Keratinocyte (primary cell): Measurements from ENCODE around the gene CHAMP1. TPM values are rescaled to one million over a fixed set of nuclear protein-coding genes. Genes with fewer than 3 reads are reported as not detected.

Source experiments
- DNase-seq: peaks from one replicate; pipeline ENCODE4 v3.0.0-alpha.2; 2011; ENCODE audit warnings: low read depth, missing footprints, low spot score
- FAIRE-seq: peaks from 2 replicates; lab custom pipeline; 2011; peaks lifted over from hg19 to GRCh38; lab: Jason Lieb, UNC
- H2AFZ ChIP-seq: 2 replicates; pipeline ENCODE4 v1.6.0; 2012; ENCODE audit warnings: low read length, control low read depth, inconsistent platforms; ENCODE audit not compliant: control insufficient read depth
- H3K27ac ChIP-seq: 2 replicates; pipeline ENCODE4 v1.5.1; 2011; ENCODE audit warnings: low read length; ENCODE audit not compliant: control insufficient read depth, insufficient read depth
- H3K27me3 ChIP-seq: 3 replicates; pipeline ENCODE4 v1.6.0; 2011; ENCODE audit warnings: low read length; ENCODE audit not compliant: control insufficient read depth, insufficient read depth; ENCODE audit errors: extremely low read depth
- H3K36me3 ChIP-seq, 2 experiments: 2 replicates in 1 of 2; 3 replicates in 1 of 2; pipeline ENCODE4 v1.5.1; 2011; ENCODE audit warnings: low read length in 2 of 2, mild to moderate bottlenecking in 1 of 2; ENCODE audit not compliant: control insufficient read depth in 2 of 2, insufficient read depth in 2 of 2; ENCODE audit errors: extremely low read depth in 1 of 2
- H3K4me1 ChIP-seq: 3 replicates; pipeline ENCODE4 v1.5.1; 2011; ENCODE audit warnings: low read length; ENCODE audit not compliant: control insufficient read depth, insufficient read depth; ENCODE audit errors: extremely low read depth
- H3K4me2 ChIP-seq: 3 replicates; pipeline ENCODE4 v1.6.0; 2011; ENCODE audit warnings: low read depth, low read length; ENCODE audit not compliant: control insufficient read depth, insufficient read depth; ENCODE audit errors: extremely low read depth
- H3K4me3 ChIP-seq, 3 experiments: fragments of 200-600 bp in 1 of 3; sonication (generic) in 1 of 3; 2 replicates in 2 of 3; 3 replicates in 1 of 3; pipeline ENCODE4 v1.5.1; 2011 to 2016; ENCODE audit warnings: low read length in 3 of 3, mild to moderate bottlenecking in 3 of 3, control low read depth in 2 of 3, inconsistent platforms in 1 of 3, low read depth in 1 of 3, mixed read lengths in 1 of 3, mixed run types in 1 of 3, moderate library complexity in 1 of 3; ENCODE audit not compliant: control insufficient read depth in 2 of 3, insufficient read depth in 2 of 3; ENCODE audit errors: extremely low read depth in 1 of 3
- H3K79me2 ChIP-seq: 2 replicates; pipeline ENCODE4 v1.6.0; 2012; ENCODE audit warnings: low read length; ENCODE audit not compliant: control insufficient read depth, insufficient read depth
- H3K9ac ChIP-seq: 3 replicates; pipeline ENCODE4 v1.6.0; 2011; ENCODE audit warnings: low read length; ENCODE audit not compliant: control insufficient read depth, insufficient read depth; ENCODE audit errors: extremely low read depth
- H3K9me1 ChIP-seq: 3 replicates; pipeline ENCODE4 v1.6.0; 2011; ENCODE audit warnings: low read length; ENCODE audit not compliant: control insufficient read depth, insufficient read depth; ENCODE audit errors: extremely low read depth
- H3K9me3 ChIP-seq: 2 replicates; pipeline ENCODE4 v1.5.1; 2012; ENCODE audit warnings: low read depth, low read length; ENCODE audit not compliant: control insufficient read depth
- H4K20me1 ChIP-seq: 3 replicates; pipeline ENCODE4 v1.6.0; 2011; ENCODE audit warnings: low read length; ENCODE audit not compliant: control insufficient read depth, insufficient read depth; ENCODE audit errors: extremely low read depth
- EZH2 ChIP-seq: IDR thresholded peaks from one replicate; pipeline ENCODE4 v1.6.1; 2012; ENCODE audit warnings: inconsistent platforms, mild to moderate bottlenecking, low read length, moderate library complexity
- dilution Hi-C: fragments of 300-500 bp; cut with MboI; formaldehyde crosslinking; loops from one replicate; pipeline ENCODE4 v1.7.0; 2020; ENCODE audit warnings: low sequenced_read_pairs; ENCODE audit not compliant: extremely low pct_ligation_motif_present
- polyA plus RNA-seq, 5 experiments: library from polyadenylated mRNA; depleted of rRNA in 3 of 5; stranded (reverse) in 3 of 5; stranded (forward) in 1 of 5; unstranded in 1 of 5; fragments of >200 nt; gene quantifications; 1 replicate in 1 of 5; 2 replicates in 3 of 5; 3 replicates in 1 of 5; pipeline versions ENCODE4 v1.2.1 to v1.2.3, GENCODE V29; 2011 to 2012; ENCODE audit warnings: missing spikeins in 2 of 5, low read depth in 1 of 5, low replicate concordance in 1 of 5
- TF ChIP-seq, protein P1 (sequence below), 3 experiments: IDR thresholded peaks in 1 of 3; conservative IDR thresholded peaks in 1 of 3; optimal IDR thresholded peaks in 1 of 3; 2 replicates in 2 of 3; 3 replicates in 1 of 3; pipeline versions ENCODE3 to v1.5.1; 2011; ENCODE audit warnings: low read length in 3 of 3, mild to moderate bottlenecking in 3 of 3, moderate library complexity in 2 of 3, control low read depth in 1 of 3, inconsistent platforms in 1 of 3; ENCODE audit not compliant: insufficient read depth in 2 of 3; ENCODE audit errors: extremely low read depth in 1 of 3

CHAMP1 gene
- polyA plus RNA-seq, 1 donor (not counting 4 experiments of a cell fraction or from before 2014, with no cell fraction given), result 14.2 TPM

DNA sequence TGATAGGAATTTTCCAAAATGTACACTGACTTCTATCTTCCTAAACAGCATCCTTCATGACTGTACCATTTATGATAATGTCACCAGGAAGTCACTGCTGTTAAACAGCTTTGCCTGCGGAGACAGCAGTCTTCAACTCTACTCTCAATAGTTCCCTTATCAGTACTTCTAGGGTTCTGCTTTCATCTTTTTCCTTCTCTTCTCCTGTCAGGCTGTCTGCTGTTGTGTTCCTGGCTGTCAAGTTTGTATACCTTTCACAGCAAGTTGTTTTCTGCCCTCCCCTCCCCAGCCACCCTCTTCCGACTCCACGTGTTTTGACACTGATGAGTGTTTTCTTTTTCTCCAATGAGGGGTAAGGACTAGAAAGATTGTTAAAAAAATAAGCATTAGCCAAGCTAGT is 30.7 kb upstream of the CHAMP1 start:
- Histone ChIP-seq H3K4me1 (peaks cover 26% of the 10 kb centered on the region), H3K27ac (no peak overlapping the region), H3K4me3 (no peak overlapping the region), H3K79me2 (peaks cover 32% of the 10 kb centered on the region), H3K9me1 (no peaks in the 10 kb centered on the region), H3K4me2 (peak overlapping the region; percentile 0), H2AFZ (no peak overlapping the region), H3K9me3 (no peaks in the 10 kb centered on the region), H3K36me3 (peaks cover 5 to 13% of the 10 kb centered on the region in 2 experiments), H3K27me3 (no peaks in the 10 kb centered on the region), H3K9ac (no peak overlapping the region), H4K20me1 (no peaks in the 10 kb centered on the region)
- dilution Hi-C loops, result no loop called here
- FAIRE-seq (no peak), DNase-seq (no peak)
- TF ChIP-seq, protein P1, sequence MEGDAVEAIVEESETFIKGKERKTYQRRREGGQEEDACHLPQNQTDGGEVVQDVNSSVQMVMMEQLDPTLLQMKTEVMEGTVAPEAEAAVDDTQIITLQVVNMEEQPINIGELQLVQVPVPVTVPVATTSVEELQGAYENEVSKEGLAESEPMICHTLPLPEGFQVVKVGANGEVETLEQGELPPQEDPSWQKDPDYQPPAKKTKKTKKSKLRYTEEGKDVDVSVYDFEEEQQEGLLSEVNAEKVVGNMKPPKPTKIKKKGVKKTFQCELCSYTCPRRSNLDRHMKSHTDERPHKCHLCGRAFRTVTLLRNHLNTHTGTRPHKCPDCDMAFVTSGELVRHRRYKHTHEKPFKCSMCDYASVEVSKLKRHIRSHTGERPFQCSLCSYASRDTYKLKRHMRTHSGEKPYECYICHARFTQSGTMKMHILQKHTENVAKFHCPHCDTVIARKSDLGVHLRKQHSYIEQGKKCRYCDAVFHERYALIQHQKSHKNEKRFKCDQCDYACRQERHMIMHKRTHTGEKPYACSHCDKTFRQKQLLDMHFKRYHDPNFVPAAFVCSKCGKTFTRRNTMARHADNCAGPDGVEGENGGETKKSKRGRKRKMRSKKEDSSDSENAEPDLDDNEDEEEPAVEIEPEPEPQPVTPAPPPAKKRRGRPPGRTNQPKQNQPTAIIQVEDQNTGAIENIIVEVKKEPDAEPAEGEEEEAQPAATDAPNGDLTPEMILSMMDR (optimal IDR thresholded peaks at IDR 0.05 in 1 of 3, IDR thresholded peaks at IDR 0.05 in 1 of 3, conservative IDR thresholded peaks at IDR 0.05 in 1 of 3; ENCODE audit: extremely low read depth in 1 of 3, insufficient read depth in 2 of 3, low read length in 3 of 3), result no peak
- TF ChIP-seq EZH2, result no peak

DNA sequence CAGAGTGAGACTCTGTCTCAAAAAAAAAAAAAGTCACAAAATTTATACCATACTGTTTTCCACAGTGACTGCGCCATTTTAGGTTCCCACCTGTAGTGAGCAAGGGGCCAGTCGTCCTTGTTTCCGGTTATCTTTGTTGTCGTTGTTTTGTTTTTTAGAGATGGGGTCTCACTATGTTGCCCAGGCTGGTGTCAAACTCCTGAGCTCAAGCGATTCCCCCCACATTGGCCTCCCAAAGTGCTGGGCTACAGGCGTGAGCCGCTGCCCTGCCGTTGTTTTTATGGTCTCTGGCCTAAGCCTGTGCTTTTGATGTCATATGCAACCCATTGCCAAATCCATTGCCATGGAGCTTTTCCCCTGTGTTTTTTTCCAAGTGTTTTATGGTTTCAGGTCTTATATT is 29.6 kb upstream of the CHAMP1 start:
- Histone ChIP-seq H4K20me1 (no peaks in the 10 kb centered on the region), H3K79me2 (peaks cover 38% of the 10 kb centered on the region), H3K4me3 (no peak overlapping the region), H3K9me1 (no peaks in the 10 kb centered on the region), H3K9ac (no peak overlapping the region), H3K36me3 (peaks cover 5 to 13% of the 10 kb centered on the region in 2 experiments), H3K27ac (peak overlapping the region; percentile 67), H3K9me3 (no peaks in the 10 kb centered on the region), H3K27me3 (no peaks in the 10 kb centered on the region), H2AFZ (no peak overlapping the region), H3K4me2 (no peak overlapping the region), H3K4me1 (peaks cover 26% of the 10 kb centered on the region)
- DNase-seq, result no peak
- FAIRE-seq, result no peak
- dilution Hi-C loops, result no loop called here
- TF ChIP-seq EZH2, result no peak
- TF ChIP-seq, protein P1 (optimal IDR thresholded peaks at IDR 0.05 in 1 of 3, IDR thresholded peaks at IDR 0.05 in 1 of 3, conservative IDR thresholded peaks at IDR 0.05 in 1 of 3; ENCODE audit: extremely low read depth in 1 of 3, insufficient read depth in 2 of 3, low read length in 3 of 3), result no peak
